Measurements from ENCODE around the gene MS4A4A.
"Not testable (repeated sequence)": the region's sequence is repeated elsewhere in the genome, so short reads cannot be mapped to it uniquely, and the experiment has no call there.

Gene MS4A4A

GRCh38 chr11:60280412-60280811 is at the start of gene MS4A4A:
MS4A4A (plus strand) TSS chr11:60280666; CDS start chr11:60280676, 10 bp downstream.
- DNase-seq (ENCODE audit: low read depth in 1 of 2, low spot score in 1 of 2): no peak

DNA sequence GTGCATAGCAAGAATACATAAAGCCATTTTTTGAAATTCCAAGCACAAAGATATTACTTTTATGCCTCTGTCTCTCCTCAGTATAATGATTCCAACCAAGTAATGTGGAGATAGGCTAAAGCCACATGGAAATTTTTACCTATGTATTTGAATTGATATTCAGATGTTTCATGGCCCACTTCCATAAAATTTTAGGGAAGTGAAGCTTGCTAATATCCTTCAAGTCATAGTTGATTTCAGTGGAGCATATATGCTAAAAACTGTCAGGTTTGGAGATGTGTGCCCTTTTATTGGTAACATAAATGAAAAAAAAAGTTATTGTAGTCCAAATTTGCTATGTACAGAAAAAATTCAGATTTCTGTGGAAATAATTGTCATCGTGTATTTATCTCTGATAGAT is 49.8 kb upstream of the MS4A4A start:
- DNase-seq (ENCODE audit: low read depth in 1 of 2, low spot score in 1 of 2): no peak

- DNase-seq (ENCODE audit: low read depth in 1 of 2, low spot score in 1 of 2): no peak
Observed at GRCh38 chr11:60235321-60235720, 45.1 kb upstream of the MS4A4A start.

- DNase-seq (ENCODE audit: low read depth in 1 of 2, low spot score in 1 of 2): no peak
Observed at GRCh38 chr11:60240662-60241061, 39.8 kb upstream of the MS4A4A start.

- no peak for DNase-seq (ENCODE audit: low read depth in 1 of 2, low spot score in 1 of 2)
Observed at GRCh38 chr11:60241786-60242185, 38.7 kb upstream of the MS4A4A start.

DNA sequence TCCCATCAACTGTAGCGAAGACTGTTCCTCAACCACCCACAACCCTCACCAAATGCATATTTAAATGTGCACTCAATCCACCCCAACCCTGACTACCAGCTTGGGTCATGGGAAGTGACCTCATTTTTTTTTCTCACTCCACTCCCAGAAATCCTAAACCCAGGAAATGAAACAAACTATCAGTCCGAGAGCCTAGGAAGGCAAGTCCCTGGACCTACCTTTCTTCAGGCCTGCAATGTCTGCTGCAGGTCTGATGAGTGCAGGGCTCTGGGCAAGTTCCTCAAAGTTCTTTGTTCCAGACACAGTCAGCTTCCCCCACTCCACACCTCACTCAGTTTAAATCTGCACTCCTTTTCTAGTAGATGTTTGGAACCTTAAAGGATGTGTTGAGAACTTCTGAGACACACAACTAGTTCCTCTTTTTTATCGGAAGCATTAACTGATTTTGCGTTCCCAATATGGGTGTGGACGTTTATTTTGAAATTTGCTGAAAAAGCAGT is 37.7 kb upstream of the MS4A4A start, which contains the start of gene MS4A4E:
Gene MS4A4E, minus strand, starts transcription at position 398 of the 500 bp plus-strand sequence. CDS start 13,082 bp downstream, outside the sequence.
- DNase-seq (ENCODE audit: low read depth in 1 of 2, low spot score in 1 of 2): no peak

DNA sequence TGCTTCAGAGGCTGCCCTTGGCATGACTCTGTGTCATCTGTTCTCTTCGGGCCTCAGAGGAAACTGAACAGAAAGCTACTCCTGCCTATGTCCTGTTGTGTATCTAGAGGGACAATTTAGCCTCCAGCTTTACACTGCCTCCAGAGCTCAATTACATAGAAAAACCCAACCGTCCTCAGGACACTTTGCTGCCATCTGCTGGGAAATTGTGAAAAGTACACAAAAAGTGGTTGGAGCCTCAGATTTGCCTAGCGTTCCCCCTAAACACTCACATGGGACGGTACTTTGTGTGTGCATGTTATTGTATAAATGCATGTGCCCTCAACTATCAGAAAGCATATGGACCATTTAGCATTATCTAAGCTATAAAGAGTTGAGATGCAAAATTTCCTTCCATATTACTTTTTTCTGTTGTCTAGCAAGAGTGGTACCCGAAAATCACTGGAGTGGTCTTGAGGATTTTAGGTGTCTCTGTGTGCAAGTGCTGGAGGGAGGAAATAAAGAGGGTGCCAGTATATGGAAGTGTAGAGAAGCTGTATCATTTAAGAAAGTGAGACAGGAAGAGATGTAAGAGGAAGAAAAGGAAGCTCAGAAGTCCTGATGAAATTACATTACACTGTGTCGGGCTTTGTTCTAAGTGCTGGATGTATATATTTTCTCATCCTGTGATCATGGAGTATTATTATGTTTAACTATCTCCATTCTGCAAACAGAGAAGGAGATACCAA is 28.8 kb upstream of the MS4A4A start:
- peak in 1 of 2 donors; percentile 3 for DNase-seq (ENCODE audit: low read depth in 1 of 2, low spot score in 1 of 2)

DNA sequence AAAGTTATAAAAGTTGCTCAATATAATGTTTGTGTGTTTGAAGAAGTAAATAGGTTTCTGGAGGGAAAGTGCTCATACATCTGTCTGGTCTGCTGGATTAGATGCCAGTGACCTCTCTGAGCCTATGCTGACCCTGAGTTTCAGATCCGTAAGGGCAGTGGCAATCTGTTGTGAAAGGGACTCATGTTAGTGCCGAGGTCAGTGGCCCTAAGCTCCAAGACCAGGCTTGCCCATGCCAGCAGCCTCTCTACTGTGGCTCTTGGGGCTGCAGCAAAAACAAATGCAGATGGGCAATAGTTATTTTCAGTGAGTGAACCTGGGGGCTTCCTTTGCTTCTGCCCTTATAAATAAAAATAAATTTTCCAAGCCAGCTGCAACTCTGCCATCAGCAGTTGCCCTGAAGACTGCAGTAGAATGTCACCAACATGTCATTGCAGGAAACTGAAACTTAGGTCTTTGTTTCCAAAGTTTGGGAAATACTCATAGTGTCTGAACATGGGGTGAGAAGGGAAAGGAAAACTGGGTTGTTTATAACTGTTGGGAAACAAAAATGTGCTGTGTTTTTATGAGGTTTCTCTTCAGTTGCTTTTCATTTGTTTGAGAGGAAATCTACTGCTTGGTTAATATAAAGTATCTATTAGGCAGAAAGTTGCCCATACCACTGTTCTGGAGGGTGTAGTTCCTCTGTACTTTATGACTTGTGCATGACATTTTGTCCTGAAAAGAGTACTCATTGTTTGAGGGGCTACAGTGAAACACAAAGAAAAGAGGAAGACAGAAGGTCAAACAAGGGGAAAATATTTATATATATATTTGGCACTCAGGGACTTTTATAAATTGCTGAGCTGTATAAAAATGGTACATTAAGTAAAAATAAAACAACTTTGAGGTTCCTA is 28.0 kb upstream of the MS4A4A start:
- DNase-seq (ENCODE audit: low read depth in 1 of 2, low spot score in 1 of 2): no peak

DNA sequence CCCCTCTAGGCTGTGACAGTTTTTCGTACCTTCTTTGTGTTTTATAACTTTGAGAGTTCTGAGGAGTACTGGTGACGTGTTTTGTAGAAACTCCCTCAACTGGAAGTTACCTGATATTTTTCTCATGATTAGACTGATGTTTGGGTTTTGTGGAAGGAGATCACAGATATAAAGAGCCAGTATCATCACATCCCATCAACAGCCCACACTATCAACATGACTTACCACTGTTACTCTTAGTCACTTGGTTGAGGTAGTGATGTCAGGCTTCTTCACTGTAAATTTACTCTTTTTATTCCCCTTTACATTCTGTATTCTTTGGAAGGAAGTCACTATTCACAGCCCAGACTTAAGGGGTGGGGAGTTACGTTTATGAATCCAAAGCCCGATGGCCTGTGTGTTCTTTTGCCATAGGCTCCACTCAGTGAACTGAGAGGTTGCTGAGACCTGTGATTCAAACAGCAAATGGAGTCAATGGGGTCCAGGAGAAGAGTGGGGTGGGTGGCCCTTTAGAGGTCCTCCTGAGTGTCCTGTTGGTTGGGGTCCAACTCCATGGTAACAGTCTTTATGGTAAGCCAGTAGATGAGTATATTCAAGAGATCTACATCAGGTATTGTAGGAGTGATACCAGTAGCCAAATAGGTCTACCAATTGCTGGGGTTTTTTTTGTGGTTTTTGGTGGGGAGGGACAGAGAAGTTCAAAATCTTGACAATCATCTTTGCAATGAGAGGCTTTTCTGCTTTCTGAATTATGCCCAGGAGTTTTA is 22.3 kb upstream of the MS4A4A start:
- no peak for DNase-seq (ENCODE audit: low read depth in 1 of 2, low spot score in 1 of 2)

GRCh38 chr11:60261014-60261413 is 19.5 kb upstream of the MS4A4A start:
- no peak for DNase-seq (ENCODE audit: low read depth in 1 of 2, low spot score in 1 of 2)

DNA sequence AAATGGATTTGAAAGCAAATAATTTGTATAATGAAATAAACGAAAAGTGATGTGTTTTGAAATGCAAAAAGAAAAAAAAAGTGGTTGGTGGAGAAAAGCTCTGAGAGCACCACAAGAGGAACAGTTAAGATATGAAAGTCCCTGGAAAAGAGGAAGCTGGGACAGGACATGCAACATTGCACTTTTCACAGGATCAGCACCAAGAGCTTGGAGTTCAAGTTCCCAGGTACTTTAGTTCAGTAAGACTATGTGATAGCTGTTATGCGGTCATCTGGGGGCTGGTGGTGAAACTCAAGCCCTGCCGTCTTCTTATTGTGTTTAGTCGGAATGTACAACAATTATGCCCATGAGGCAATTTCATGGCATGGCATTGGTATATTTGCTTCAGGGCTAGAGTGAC is 17.1 kb upstream of the MS4A4A start:
- DNase-seq (ENCODE audit: low read depth in 1 of 2, low spot score in 1 of 2): no peak

DNA sequence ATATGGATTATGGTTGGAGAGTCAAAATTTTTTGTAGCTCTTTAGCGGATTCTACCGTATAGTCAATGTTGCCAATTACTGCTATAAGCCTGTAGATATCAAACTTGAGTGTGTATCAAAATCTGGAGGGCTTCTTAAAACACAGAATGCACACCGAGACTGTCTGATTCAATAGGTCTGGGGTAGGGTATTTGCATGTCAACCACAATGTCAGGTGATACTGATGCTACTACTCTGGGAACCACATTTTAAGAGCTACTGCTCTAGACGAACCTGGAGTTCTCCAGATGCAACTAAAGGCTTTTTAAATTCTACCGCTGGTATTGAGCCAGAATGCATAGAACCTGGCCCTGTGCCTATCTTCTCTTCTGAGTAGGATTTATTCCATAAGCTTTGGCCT is 15.8 kb upstream of the MS4A4A start:
- no peak for DNase-seq (ENCODE audit: low read depth in 1 of 2, low spot score in 1 of 2)

GRCh38 chr11:60265373-60266214 is 14.9 kb upstream of the MS4A4A start:
- peak in 1 of 2 donors; percentile 25 for DNase-seq (ENCODE audit: low read depth in 1 of 2, low spot score in 1 of 2)

DNA sequence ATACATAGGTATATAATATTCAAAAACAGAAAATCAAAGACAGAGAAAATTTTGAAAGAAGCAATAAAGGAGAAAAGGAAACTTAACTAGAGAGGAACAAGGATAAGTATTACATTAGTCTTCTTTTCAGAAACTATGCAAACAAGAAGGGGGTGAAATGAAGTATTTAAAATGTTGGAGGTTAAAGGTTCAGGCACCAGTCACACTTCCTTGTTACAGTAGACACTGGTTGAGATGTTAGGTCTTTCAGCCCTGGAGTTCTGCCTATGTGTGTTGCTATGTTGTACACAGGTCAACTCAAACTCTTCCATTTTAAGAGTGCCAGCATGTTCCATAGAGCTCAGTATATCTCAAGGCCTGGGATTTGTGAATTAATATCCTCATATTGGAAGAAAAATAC is 6.0 kb upstream of the MS4A4A start:
- DNase-seq (ENCODE audit: low read depth in 1 of 2, low spot score in 1 of 2): no peak

DNA sequence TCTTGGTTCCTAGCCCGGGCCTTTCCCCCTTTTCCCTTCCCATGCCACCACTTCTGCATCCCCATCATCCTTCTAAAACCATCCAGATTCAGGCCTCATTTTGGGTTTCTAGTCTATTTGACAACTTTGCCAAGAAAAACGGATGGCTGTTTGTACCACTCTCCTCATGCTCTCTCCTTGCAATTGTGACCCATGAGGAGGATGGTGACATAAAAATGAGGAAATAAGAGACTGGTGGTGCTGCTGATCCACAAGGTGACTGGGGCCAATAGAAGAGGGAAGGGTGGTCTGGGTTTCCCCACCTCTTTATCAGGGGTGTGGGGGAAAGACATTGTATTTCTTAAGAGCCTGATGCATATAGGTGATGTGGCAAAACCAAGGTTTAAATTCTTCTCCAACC is 1.0 kb downstream of the MS4A4A start:
- DNase-seq (ENCODE audit: low read depth in 1 of 2, low spot score in 1 of 2): no peak

GRCh38 chr11:60282286-60282685 is 1.8 kb downstream of the MS4A4A start:
- no peak for DNase-seq (ENCODE audit: low read depth in 1 of 2, low spot score in 1 of 2)

DNA sequence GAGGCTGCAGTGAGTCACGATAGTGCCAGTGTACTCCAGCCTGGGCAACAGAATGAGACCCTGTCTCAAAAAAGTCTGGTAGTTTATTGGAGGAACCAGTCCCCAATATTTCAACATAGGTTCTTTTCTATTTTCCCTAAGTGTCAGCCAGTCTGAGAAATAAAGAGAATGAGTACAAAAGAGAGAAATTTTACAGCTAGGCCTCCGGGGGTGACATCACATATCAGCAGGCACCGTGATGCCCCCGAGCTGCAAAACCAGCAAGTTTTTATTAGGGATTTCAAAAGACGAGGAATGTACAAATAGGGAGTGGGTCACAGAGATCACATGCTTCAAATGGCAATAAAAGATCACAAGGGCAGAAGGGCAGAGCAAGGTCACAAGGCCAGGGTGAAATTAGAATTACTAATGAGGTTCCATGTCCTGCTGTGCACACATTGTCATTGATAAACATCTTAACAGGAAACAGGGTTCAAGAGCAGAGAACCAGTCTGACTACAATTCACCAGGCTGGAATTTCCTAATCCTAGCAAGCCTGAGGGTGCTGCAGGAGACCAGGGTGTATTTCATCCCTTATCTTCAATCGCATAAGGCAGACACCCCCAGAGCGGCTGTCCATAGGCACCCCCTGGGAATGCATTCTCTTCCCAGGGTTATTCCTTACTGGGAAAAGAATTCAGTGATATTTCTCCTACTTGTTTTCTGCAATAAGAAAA is 5.1 kb downstream of the MS4A4A start:
- DNase-seq (ENCODE audit: low read depth in 1 of 2, low spot score in 1 of 2): not testable (repeated sequence)

GRCh38 chr11:60288531-60288930 is 8.1 kb downstream of the MS4A4A start:
- DNase-seq (ENCODE audit: low read depth in 1 of 2, low spot score in 1 of 2): no peak

- no peak for DNase-seq (ENCODE audit: low read depth in 1 of 2, low spot score in 1 of 2)
Observed at GRCh38 chr11:60292145-60292544, 11.7 kb downstream of the MS4A4A start.

GRCh38 chr11:60301178-60301577 is 20.7 kb downstream of the MS4A4A start:
- DNase-seq (ENCODE audit: low read depth in 1 of 2, low spot score in 1 of 2): no peak

Data from activated CD4-positive, alpha-beta T cell treated with anti-CD3 and anti-CD28 coated beads, Interleukin-2, amount 50 U/mL, for 24 hours (primary cell).